ENCODE results near the gene GRID1.

The GRID1 gene

DNA sequence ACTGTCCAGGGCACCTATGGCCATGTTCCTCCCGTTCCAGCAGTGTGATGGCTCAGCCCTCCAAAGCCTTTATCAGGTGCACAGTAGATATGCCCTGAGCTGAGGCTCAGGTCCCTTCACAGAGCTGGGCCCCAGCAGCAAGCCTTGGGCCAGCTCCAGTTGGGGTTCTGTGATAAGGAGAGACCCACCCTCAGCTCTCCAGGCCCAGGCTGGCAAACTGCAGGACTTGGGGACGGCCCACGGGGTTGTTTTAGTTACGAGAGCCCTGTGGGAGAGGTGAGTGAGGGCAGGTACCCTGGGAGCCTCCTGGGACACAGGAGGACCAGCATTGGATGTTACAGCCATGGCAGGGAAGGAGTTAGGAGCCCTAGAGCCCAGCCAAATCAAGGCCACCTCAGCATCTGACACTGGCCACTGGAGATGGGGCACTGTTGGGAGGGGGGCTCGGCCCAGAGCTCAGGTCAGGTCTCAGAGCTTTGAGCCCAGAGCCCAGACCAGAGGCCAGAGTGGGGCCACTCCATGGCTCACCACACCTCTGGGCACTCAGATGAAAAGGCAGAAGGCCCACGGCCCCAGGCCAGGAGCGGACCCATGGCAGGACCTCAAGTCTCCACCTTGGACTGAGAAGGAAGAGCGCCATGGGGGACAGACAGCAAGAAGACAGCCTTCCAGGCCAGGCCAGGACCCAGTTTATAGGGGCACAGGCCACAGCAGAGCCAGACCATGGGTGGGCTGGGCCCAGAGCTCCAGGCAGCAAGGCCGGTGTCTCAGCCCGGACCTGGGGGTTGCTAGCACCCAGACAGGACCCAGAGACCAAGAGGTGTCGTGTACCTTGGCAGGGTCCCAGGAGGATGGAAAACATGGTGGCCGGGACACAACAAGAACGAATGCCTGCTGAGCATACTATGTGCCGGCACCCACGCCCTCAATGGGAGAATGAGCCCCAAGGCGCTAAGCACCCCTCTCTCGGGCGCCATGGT, 12.8 kb downstream of the GRID1 start:
- no peak for DNase-seq

DNA sequence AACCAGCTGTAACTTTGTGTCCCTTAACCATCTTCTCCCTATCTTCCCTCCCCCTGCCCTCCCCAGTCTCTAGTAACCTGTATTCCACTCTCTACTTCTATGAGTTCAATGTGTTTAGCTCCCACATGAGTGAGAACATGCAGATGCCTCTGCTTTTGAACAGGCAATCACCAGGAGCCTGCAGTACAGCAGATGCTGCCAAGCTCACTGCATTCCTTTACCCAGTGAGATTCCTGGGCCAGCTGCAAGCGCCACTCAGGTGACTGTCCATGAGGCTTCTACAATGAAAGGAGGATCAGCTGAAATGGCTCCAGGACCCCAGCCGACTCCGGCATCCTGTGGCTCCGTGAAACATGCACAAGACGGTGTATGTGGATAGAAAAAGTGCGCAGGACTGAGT, 15.7 kb downstream of the GRID1 start:
- no peak for DNase-seq

DNA sequence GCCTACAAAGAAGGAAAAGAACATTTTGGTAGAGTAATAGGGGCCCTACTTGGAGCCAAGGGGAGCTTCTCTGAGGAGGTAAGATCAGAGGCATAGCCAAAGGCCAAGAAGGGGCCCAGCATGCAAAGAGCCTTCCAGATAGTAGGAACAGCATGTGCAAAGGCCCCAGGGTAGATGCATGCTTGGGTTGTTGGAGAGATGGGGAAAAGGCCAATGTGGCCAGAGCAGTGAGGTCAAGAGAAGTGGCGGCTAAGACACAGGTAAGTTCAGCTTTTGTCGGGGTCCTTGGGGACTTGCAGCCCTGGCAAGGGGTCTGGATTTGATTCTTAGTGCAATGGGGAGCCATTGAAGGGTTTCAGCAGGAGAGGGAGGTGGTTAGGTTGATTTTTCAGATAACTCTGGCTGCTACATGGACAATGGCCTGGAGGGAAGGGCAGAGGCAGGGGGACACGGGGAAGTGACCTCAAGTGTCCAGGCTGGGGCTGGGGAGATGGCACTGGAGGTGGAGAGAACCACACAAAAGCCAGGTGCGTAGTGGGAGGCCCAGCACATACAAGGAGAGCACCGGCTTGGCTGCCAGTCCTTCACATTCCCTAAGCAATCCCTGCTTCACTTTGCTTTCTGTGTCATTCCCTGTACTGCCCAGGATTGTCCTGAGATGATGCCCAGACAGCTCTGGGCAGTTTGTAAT, 16.5 kb downstream of the GRID1 start:
- no peak for DNase-seq

DNA sequence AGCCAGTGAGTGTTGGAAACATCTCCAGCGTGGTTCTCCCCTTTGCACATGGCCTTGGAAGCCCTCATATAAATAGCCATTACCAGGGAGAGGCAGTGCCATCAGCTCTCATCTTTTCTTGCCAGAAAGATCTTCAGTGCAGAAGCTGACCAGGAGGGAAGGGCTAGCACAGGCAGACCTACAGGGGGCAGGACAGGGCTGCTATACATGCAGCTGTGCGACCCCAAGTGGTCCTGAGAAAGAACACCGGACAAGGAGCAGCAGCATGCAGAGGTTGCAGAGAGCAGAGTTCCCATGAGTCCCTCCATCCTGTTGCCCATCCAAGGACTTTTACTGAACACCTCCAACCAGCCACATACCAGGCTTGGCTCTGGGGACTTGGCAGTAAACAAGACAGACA, 17.1 kb downstream of the GRID1 start:
- peak; percentile 36 for DNase-seq

DNA sequence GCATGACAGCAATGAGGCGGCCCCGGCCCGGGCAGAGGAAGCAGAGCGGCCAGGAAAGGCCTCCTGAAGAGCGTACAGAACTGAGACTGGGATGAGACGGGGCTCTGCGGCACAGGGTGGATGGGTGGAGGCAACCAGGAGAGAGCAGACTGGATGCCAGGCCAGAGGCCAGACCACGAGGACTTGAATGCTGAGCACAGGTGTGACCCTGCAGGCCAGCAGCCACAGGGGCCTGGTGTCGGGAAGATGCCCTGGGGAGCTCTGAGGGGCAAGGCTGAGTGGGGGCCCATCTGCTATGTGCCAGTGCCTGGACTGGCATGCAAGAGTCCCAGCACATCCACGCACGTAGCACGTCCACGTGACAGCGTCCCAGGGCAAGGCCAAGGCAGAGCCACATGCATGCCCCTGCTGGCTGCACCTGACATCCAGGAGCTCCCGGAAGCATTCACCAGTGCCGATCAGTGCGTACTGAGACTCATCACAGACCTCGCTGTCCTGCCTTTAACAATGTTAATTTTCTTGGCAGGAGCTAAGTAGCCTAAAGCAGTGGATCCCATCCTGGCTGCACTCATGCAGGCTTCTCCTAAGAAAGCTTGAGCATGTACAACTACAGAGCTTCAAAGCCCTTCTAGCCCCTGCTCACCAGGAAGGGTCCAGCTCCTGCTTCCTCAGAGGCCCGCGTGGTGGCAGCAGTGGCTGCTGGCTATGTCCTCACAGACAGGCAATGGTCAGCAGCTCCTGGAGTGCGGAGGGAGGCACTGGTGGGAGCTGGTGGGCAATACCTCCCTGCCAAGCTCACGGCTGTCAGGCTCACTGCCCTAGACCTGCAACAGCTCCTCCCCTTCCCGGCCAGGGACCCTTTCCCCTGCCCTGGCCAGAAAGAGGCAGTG, 18.0 kb downstream of the GRID1 start:
- no peak for DNase-seq

DNA sequence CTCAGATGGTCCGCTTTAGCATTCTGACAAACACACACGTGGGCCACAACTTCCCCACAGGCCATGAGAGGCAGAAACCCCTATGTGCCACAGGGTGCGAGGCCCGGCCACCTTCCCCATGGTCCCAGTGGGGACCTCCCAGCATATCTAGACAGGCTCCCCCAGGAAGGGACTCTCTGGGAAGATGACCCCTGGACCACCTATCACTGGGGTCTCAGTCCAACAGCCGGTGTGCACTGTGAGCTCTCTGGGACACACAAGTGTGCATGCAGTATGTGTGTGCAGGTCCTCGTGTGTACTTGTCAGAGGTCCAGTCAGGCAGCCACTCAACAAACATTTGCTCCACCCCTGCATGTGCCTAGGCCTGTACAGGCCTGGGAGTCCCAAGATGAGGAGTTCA, 18.7 kb downstream of the GRID1 start:
- DNase-seq, result no peak

DNA sequence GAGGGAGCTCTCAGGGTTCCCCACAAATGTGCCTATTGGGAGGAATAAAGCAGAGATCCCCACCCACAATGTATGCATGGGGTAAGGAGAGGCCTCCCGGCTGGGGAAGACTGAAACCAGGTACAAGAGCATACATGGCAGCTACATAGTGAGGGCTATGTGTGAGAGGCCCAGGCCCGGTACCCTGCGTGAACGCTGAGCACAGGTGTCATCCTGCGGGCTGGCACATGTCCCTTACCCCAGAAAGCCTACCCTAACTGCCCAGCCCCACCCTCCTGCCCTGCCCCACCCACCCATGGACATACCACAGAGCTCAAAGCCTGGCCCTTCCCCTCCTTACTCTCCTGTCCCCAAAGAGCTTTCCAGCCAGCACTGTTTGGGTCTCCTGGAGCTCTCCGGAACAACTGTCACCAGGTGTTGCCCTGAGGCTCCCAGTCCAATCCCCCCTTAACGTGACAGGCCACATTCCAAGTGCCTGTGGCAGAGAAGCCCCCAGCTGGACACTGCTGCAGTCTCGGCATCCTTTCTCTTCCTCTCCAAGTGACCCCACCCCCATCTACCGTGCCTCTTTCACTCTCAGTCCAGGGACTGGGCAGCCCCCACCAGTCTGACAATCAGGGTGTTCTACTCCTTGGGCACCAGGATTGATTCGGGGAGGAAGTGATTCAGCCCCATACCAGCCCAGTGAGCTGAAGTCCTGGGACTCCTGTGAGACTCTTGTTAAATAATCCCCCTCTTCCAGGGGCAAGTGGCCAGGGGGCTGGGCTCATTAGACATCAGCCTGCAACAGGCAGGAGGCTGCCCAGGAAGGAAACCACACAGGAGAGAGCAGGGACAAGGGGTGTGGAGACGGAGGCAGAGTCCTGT, 19.6 kb downstream of the GRID1 start:
- DNase-seq, result no peak

DNA sequence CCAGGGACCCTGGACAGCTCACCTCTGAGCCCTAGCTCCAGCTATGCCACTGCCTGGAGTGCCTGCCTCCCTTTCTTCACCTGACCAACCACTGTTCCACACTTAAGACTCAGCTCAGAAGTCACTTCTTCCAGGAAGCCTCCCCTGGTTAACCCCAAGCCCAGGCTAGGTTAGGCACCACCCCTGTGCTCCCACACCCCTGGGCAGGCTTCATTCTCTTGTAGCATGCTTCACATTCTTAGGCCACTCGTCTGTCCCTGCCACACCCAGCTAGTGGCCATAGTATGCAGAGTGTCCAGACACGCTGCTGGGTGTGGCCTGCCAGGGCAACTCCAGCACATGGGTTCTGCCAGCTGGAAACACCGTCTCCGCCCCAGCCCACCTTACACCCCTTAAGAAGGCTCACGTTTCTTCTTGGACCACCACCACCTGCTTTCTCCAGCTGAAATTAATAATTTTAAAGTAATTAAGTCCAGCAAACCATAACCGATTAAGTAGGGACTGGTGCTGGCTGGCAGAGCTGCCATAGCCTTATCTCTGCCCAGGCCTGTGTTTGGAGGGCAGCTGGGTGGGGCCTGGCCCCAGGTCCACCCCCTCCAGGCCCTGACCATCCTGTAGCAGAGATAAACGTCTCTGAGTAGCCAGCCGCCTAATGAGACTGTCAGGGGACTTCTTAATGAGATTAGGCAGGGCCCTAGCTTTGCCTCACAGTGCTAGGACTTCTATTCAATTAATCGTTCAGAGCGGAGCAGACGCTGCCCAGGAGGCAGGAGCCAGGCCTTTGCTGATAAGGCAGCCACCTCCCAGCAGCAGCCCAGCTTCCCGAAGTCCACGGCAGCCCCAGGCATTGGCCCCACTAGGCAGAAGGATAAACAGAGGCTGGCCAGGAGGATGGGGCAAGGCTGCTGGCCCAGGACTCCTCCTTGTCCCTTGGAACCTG, 20.5 kb downstream of the GRID1 start:
- DNase-seq, result peak; percentile 78

DNA sequence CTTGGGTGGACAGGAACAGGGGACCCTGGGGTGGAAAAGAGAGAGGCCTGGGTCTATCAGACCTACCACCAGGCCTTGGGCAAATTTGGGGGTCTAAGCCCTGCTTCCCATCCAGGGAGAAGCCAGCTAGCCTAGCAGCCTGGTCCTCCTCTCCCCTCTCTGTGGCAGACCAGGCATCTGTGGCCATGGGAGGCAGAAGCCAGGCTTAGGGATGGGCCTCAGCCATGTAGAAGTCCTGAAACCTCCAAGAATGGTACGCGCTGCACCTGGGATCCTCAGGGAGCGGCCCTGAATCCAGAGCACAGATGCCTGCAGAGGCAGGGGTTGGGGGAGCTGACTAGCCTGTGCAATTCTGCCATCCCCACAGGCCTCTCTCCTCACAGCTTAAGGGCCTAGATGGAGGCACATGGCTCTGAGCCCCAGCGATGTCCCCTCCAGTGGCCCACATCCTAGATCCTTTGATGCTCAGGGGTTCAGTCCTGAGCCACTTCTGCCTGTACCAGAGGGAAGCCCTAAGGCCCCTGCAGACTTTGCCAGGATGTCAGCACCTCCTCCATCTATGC, 21.2 kb downstream of the GRID1 start:
- no peak for DNase-seq

DNA sequence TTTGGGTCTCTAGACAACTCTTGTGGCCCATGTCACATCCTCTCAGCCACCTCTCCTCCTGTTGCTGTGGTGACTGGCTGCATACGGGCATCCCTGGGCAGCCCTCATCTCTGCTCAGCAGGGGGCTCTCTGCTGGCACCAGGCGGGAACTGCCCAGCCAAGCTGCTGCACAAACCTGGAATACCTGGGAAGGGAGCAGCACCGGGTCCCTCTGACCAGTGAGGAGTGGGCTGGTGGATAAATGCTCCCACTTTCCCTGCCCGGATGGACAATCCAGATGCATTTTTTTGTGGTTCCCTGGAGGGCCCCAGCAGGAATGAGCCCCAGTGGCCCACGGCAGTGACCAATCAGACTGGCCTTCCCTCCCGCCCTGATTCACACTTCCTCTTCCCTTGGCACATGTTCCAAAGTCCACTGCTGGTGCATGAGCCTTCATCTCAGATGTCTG, 21.9 kb downstream of the GRID1 start:
- DNase-seq, result no peak

DNA sequence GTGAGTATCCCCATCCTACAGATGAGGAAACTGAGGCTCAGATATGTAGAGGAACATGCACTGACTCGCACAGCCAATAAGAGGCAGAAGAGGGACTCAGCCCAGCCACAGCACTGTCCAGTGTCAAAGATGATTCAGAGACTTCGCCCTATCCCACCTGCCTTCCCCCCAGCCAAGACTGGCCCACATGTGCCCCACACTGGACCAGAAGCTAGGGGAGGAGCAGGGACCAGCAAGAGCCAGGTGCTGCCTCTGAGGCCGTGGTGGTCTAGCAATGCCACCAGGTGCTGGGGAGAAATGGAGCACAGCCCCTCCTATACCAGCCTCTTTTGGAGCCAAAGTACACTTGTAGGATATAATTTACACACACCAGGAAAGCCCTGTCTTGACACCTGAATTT, 22.3 kb downstream of the GRID1 start:
- no peak for DNase-seq

DNA sequence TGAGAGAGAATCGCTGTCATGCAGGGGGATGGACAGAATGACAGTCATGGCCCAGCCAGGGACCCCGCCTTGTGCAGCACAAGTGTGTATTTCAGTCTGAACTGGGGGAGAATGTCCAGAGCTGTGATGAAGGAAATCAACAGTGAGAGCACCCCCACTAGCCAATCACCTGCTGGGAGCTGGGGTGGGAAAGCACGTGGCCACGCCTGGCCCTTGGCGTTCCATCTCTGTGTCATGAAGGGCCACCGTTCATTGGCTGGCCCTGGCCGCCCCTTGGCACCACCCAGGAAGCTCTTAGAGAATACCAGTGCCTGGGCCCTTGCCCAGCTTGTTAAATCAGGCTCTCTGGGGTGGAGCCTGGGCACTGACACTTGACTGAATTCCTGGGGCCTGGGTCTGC, 22.8 kb downstream of the GRID1 start:
- DNase-seq, result no peak

DNA sequence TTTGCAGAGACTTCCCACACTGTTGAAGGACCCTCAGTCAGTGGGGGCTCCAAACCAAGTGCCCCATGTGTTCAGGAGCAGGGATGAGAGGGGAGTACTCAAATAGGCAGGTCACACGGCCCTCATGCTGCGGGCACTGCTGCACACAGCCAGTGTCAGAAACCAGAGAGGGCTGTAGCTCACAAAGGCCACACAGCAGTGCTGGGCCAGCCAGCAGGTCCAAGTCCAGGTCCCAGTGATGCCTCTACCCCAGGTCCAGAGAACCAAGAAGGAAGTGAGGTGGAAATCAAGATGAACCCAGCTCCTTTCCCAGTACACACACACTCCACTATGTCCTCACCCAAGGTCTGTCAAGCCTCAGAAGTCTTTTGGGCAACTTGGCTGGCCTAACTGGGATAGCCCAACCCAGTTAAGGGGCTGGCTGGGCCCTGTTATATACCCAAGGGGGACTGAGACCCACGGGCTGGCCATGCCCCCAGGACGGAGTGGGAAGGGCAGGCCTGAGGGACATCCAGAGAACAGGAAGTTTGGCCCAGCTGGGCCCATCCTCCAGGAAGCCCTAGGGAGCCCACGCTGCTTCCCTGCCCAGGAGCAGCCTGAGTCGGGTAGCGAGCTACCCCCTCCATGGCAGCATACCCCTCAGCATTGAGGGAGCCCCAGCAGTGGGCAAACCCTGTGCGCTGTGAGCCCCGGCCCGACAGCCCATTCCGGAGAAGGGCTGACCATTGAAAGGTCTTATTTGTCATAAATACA, 24.3 kb downstream of the GRID1 start:
- DNase-seq, result no peak

DNA sequence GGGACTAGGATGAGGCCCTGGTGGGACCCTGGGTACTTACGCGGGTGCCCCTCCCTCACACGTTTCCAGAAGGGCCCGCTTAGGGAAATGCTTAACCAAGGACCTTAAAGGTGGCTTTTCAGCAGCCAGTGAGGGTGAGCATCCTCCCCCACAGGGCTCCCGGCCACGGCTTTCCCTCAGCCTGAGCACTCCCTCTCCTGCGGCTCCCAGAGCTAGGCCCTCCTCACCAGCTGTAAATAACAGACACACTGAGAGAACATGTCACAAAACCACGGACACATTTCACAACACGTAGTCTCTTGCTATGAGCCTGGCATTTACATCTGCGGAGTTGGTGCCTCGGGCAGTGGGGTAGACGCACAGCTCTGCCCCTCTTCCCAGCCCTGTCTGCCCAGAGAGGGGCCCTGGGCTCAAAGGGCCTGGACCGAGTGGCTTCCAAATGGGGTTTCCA, 25.2 kb downstream of the GRID1 start:
- DNase-seq, result no peak

DNA sequence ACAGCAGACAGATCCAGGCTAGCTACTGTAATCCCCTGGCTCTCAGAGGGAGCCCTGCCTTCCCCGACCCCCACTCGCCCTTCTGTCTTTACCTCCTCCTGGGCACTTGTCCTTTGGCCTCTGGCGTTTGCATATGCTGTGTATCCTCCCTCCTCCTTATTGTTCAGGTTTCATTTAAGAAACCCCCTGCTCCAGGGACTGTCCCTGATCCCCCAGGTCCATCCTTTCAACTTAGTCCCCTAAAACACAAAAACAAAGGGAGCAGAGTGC, 25.7 kb downstream of the GRID1 start:
- DNase-seq, result no peak

DNA sequence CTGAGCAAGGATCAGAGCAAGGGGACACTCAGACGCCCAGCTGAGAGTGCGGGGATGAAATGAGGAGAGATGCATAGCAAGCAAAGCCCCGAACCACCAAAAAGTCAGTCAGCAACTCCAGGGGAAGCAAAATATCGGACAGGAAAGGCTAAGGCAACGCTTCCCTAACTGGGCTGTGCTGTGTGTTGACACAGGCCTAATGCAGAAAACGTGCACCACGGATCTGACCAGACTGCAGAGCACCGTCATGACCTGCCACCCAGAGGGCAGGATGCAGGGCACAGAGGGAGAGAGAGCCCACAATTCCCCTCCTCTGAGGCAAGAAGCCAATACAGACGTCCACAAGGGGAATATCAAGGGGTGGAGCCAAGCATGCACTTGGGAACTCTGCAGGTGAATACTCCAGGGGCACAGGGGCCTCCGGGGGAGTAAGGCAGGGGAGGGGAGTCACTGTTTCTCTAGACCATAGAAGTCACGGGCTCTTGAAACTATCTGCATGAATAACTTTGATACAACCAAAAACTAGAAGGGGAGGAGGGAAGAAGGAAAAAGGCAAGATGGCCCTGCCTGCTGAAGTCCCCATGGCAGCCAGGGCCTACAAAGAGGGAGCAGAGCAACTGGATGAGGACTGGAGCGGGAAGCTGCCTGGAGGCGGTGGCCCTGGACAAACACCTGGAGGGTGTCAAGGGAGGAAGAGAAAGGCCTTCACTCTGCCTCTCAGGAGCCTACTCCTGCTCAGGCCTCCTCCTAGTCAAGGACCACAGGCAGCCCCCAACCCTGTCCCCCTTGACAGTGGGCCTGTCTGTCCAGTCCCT, 26.2 kb downstream of the GRID1 start:
- DNase-seq, result no peak

DNA sequence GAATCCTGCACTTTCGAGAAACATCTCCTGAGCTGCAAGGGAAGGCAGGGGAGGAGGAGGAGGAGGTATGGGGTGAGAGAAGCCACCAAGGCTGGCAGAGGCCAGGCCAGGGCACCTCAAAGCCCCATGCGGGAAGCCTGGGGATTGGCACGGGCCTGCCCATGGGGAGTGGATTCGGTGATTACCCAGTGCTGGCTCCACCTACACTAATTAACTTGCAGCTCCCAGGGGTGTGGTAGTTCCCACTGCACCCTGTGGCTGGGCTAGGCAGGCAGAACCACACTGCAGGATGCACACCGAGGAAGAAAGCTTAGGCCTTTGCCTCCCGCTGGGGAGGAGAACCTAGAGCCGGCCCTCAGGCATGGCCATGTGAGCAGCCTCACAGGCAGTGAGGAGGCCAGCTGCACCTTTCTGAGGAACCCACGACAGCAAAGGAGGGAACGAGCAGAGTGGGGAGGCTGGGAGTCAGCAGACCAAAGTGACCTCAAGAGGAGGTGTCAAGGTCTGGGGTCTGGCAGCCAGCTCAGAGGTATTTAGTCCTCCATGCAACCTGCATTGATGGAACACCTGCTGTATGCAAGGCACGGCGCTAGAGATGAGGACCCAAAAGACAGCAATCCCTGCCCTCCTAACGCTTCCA, 27.2 kb downstream of the GRID1 start:
- no peak for DNase-seq

DNA sequence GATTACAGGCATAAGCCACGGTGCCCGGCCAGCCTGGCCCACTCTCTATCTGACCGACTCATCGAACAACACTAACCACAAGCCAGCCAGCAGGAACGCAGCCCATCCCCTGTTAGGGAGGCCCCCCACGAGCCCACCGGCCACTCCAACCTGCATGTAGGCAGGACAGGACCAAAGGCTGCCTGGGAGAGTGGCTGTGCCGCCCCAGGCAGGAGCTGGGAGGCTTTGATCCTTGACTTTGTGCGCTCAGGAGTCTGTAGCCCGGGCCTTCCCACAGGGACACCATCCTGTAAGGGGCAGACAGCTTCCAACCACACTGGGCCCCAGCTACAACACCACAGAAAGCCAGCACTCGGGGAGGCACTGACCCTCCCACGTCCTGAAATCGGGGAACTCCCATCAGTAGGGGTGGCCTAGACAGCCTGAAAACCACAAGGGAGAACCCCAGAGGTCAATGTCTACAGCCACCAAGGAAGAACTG, 29.4 kb downstream of the GRID1 start:
- DNase-seq, result no peak

Measured in hematopoietic multipotent progenitor cell treated with erythropoietin and hydrocortisone succinate and interleukin-3 and kit ligand, for 8 days (in vitro differentiated cells).